ENCODE results near the gene RTF1.

RTF1 gene

GRCh38 chr15:41490355-41490754 is 73.5 kb downstream of the RTF1 start:
- DNase-seq: no peak

GRCh38 chr15:41491889-41492288 is 75.0 kb downstream of the RTF1 start:
- no peak for DNase-seq

- no peak for DNase-seq
These were observed 75.8 kb downstream of the RTF1 start for GRCh38 chr15:41492597-41493204.

- no peak for DNase-seq
These were observed 76.5 kb downstream of the RTF1 start, which contains the start of gene ITPKA for GRCh38 chr15:41493205-41493901. TSS of gene ITPKA (plus strand) at chr15:41493874. CDS start at chr15:41493928, 54 bp downstream.

- DNase-seq: no peak
These were observed 77.0 kb downstream of the RTF1 start for GRCh38 chr15:41493902-41494189.

- DNase-seq: no peak
These were observed 77.5 kb downstream of the RTF1 start for GRCh38 chr15:41494190-41494921.

- no peak for DNase-seq
These were observed 78.2 kb downstream of the RTF1 start for GRCh38 chr15:41494922-41495735.

- DNase-seq: no peak
These were observed 79.1 kb downstream of the RTF1 start for GRCh38 chr15:41495736-41496599.

- no peak for DNase-seq
These were observed 81.8 kb downstream of the RTF1 start for GRCh38 chr15:41498657-41499056.

- no peak for DNase-seq
These were observed 82.4 kb downstream of the RTF1 start for GRCh38 chr15:41499109-41499851.

- DNase-seq: no peak
These were observed 84.5 kb downstream of the RTF1 start for GRCh38 chr15:41501191-41501917.

- no peak for DNase-seq
These were observed 85.3 kb downstream of the RTF1 start for GRCh38 chr15:41501931-41502794.

- DNase-seq: no peak
These were observed 86.1 kb downstream of the RTF1 start for GRCh38 chr15:41502795-41503668.

- no peak for DNase-seq
These were observed 86.7 kb downstream of the RTF1 start for GRCh38 chr15:41503669-41504010.

GRCh38 chr15:41504751-41505492 is 88.0 kb downstream of the RTF1 start:
- no peak for DNase-seq

GRCh38 chr15:41505776-41506175 is 88.9 kb downstream of the RTF1 start:
- DNase-seq: no peak

- no peak for DNase-seq
These were observed 90.0 kb downstream of the RTF1 start for GRCh38 chr15:41506796-41507341.

GRCh38 chr15:41507820-41508290 is 91.0 kb downstream of the RTF1 start:
- no peak for DNase-seq

Measured in NK-92 treated with Interleukin-12 subunit alpha and Interleukin-12 subunit beta, amount 100 ng/mL, for 24 hours (cell line).